SK-N-SH (cell line): ENCODE measurements around the gene PCSK7. TPM values are rescaled to one million over a fixed set of nuclear protein-coding genes. Genes with fewer than 3 reads are reported as not detected.

ENCODE experiments used
- CTCF ChIA-PET: fragments of 300-600, 350-600 bp; formaldehyde crosslinking; extraction: SDS; loops from one replicate; lab custom pipeline; 2021; lab: Yijun Ruan, JAX
- POLR2A ChIA-PET: fragments of 350-600 bp; sonication (Branson Sonifier 250); formaldehyde crosslinking; extraction: SDS; loops from one replicate; lab custom pipeline; 2020; ENCODE audit warnings: antibody characterized with exemption, inconsistent platforms; lab: Yijun Ruan, JAX
- DNase-seq: peaks from one replicate; pipeline ENCODE4 v3.0.0; 2012
- H2AFZ ChIP-seq: fragments of 200-600 bp; sonication (generic); 2 replicates; pipeline ENCODE4 v1.8.1; 2016; ENCODE audit warnings: antibody characterized with exemption, mild to moderate bottlenecking, low read depth
- H3F3A ChIP-seq: fragments of 200-600 bp; sonication (generic); replicated peaks from 2 replicates; pipeline ENCODE3; 2016; ENCODE audit warnings: antibody characterized with exemption, mild to moderate bottlenecking; ENCODE audit not compliant: insufficient read depth
- H3K27ac ChIP-seq, 2 experiments: fragments of 200-500 bp in 1 of 2; fragments of 200-600 bp in 1 of 2; sonication (Bioruptor generic) in 1 of 2; sonication (generic), shearing (Covaris generic) in 1 of 2; 2 replicates each; pipeline versions ENCODE4 v1.5.1 to v1.6.1; 2014 to 2016; ENCODE audit warnings: low read depth in 2 of 2, inconsistent platforms in 1 of 2, low read length in 1 of 2, mild to moderate bottlenecking in 1 of 2, mixed read lengths in 1 of 2
- H3K27me3 ChIP-seq: fragments of 200-600 bp; sonication (generic), shearing (Covaris generic); 2 replicates; pipeline ENCODE4 v1.6.1; 2016; ENCODE audit warnings: mixed run types; ENCODE audit not compliant: insufficient read depth
- H3K36me3 ChIP-seq, 2 experiments: fragments of 200-500 bp in 1 of 2; fragments of 200-600 bp in 1 of 2; sonication (Bioruptor generic) in 1 of 2; sonication (generic) in 1 of 2; replicated peaks in 1 of 2; 2 replicates each; pipeline versions ENCODE3 to v1.5.1; 2014 to 2016; ENCODE audit warnings: low read length in 1 of 2, mild to moderate bottlenecking in 1 of 2; ENCODE audit not compliant: insufficient read depth in 2 of 2, control insufficient read depth in 1 of 2
- H3K4me1 ChIP-seq, 2 experiments: fragments of 200-500 bp in 1 of 2; fragments of 200-600 bp in 1 of 2; sonication (Bioruptor generic) in 1 of 2; sonication (generic), shearing (Covaris generic) in 1 of 2; 2 replicates each; pipeline versions ENCODE4 v1.5.1 to v1.6.1; 2014 to 2016; ENCODE audit warnings: low read depth in 1 of 2, low read length in 1 of 2, mixed run types in 1 of 2; ENCODE audit not compliant: insufficient read depth in 2 of 2, control insufficient read depth in 1 of 2
- H3K4me2 ChIP-seq: fragments of 200-600 bp; sonication (generic), shearing (Covaris generic); 2 replicates; pipeline ENCODE4 v1.6.1; 2017; ENCODE audit warnings: mixed run types
- H3K4me3 ChIP-seq, 2 experiments: fragments of 200-500 bp in 1 of 2; fragments of 200-600 bp in 1 of 2; sonication (Bioruptor generic) in 1 of 2; sonication (generic), shearing (Covaris generic) in 1 of 2; 2 replicates each; pipeline versions ENCODE4 v1.5.1 to v1.8.1; 2014 to 2016; ENCODE audit warnings: low read depth in 2 of 2, inconsistent platforms in 1 of 2, low read length in 1 of 2, mild to moderate bottlenecking in 1 of 2, mixed read lengths in 1 of 2, moderate library complexity in 1 of 2
- H3K79me2 ChIP-seq: fragments of 200-600 bp; sonication (generic); 2 replicates; pipeline ENCODE4 v1.8.1; 2017; ENCODE audit warnings: mild to moderate bottlenecking; ENCODE audit not compliant: insufficient read depth
- H3K9ac ChIP-seq: fragments of 200-600 bp; sonication (generic); 2 replicates; pipeline ENCODE4 v1.6.1; 2017; ENCODE audit warnings: mixed run types
- H3K9me2 ChIP-seq: fragments of 200-600 bp; sonication (generic); 2 replicates; pipeline ENCODE4 v1.6.1; 2017; ENCODE audit warnings: mixed run types
- H3K9me3 ChIP-seq: fragments of 200-600 bp; sonication (generic); 2 replicates; pipeline ENCODE4 v1.6.1; 2017; ENCODE audit warnings: mixed run types, mild to moderate bottlenecking, moderate library complexity
- H4K20me1 ChIP-seq: fragments of 200-600 bp; sonication (generic); 2 replicates; pipeline ENCODE4 v1.6.1; 2017; ENCODE audit warnings: mild to moderate bottlenecking, mixed run types; ENCODE audit not compliant: insufficient read depth
- EZH2phosphoT487 ChIP-seq: fragments of 200-600 bp; sonication (generic); IDR thresholded peaks from 2 replicates; pipeline ENCODE4 v1.6.1; 2017; ENCODE audit warnings: low read depth, mixed run types, mild to moderate bottlenecking, antibody characterized with exemption, moderate library complexity, borderline replicate concordance
- FOSL2 ChIP-seq: IDR thresholded peaks from 2 replicates; pipeline ENCODE4 v1.4.0; 2012; ENCODE audit warnings: low read depth, mild to moderate bottlenecking, moderate library complexity, borderline replicate concordance
- FOXM1 ChIP-seq: IDR thresholded peaks from 2 replicates; pipeline ENCODE4 v1.4.0; 2012; ENCODE audit warnings: low read depth, mild to moderate bottlenecking
- NFIC ChIP-seq: IDR thresholded peaks from 2 replicates; pipeline ENCODE4 v1.4.0; 2012; ENCODE audit warnings: borderline replicate concordance
- RAD21 ChIP-seq: IDR thresholded peaks from 2 replicates; pipeline ENCODE4 v1.6.1; 2012; ENCODE audit warnings: mild to moderate bottlenecking, low read length
- RCOR1 ChIP-seq: fragments of 150-350 bp; IDR thresholded peaks from 2 replicates; pipeline ENCODE4 v1.6.1; 2017; ENCODE audit warnings: antibody characterized with exemption, low read length
- RFX5 ChIP-seq: IDR thresholded peaks from 2 replicates; pipeline ENCODE4 v1.6.1; 2012; ENCODE audit warnings: mild to moderate bottlenecking, improper control_type of control experiment, low read length
- SIN3A ChIP-seq: IDR thresholded peaks from 2 replicates; pipeline ENCODE4 v1.6.1; 2012; ENCODE audit warnings: low read depth, mild to moderate bottlenecking, low read length, moderate library complexity, borderline replicate concordance
- TCF12 ChIP-seq: IDR thresholded peaks from 2 replicates; pipeline ENCODE4 v1.4.0; 2012
- WGBS: methylation state at CpG from one replicate; pipeline ENCODE4 v1.1.6; 2017; ENCODE audit warnings: low lambda C conversion rate; 5-methylcytosine and 5-hydroxymethylcytosine counted together
- polyA plus RNA-seq, 3 experiments: library from polyadenylated mRNA; depleted of rRNA; stranded (reverse); fragments of >200 nt; gene quantifications; 2 replicates each; pipeline ENCODE4 v1.2.3, GENCODE V29; 2012
- TF ChIP-seq, protein P1 (sequence below): fragments of 150-350 bp; IDR thresholded peaks from 2 replicates; pipeline ENCODE4 v1.6.1; 2017; ENCODE audit warnings: antibody characterized with exemption, low read length, low read depth, borderline replicate concordance
- TF ChIP-seq, protein P2 (sequence below): fragments of 150-350 bp; IDR thresholded peaks from 2 replicates; pipeline ENCODE4 v1.6.1; 2016; ENCODE audit warnings: mild to moderate bottlenecking, low read depth, low read length

The PCSK7 gene
- polyA plus RNA-seq, 1 of the 3 experiments (the other 2 are of a cell fraction), result 49.7 TPM

DNA sequence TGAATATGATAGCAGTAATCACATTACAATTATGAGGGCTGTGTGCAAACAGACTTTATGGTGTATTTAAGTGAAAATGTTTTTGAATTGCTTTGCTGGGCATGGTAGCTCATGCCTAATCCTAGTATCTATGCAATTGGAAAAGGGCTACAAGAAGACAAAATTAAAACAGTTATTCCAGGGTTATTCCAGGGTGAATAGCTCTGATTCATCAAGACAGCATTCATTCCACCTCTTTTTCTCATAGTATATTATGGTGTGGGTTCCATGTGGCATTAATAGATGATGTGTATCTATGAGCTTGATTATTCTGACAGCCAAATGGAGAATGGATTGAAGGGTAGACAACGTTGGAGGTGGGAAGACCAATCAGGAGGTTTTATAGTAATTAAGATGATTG lies 65.4 kb downstream of the PCSK7 start:
- no peak overlapping the region for H3K9ac ChIP-seq
- no peak overlapping the region; a peak in 1 of 4 replicates for H3K27ac ChIP-seq
- WGBS, result 48% methylated on average over 1 of the region's 1 CpG
- peaks cover 34% of the 10 kb centered on the region for H4K20me1 ChIP-seq
- DNase-seq, result no peak
- no peaks in the 10 kb centered on the region for H3K27me3 ChIP-seq
- no peaks in the 10 kb centered on the region for H3K9me2 ChIP-seq
- CTCF ChIA-PET, result interaction anchor here (0.8 to 1.8 kb wide), 4 partner anchors 13 to 66 kb away, joined by 3 to 5 read pairs (median 3); partner anchors contain the start of genes PCSK7, RNF214 and SIDT2
- no peak for TF ChIP-seq TCF12
- H3K9me3 ChIP-seq, result no peaks in the 10 kb centered on the region
- no peak overlapping the region for H3K4me3 ChIP-seq
- no peak overlapping the region for H2AFZ ChIP-seq
- peaks cover 82% of the 10 kb centered on the region for H3K79me2 ChIP-seq
- H3F3A ChIP-seq, result peaks cover 20% of the 10 kb centered on the region
- H3K36me3 ChIP-seq, result peaks cover 76 to 77% of the 10 kb centered on the region in 2 experiments
- no peak overlapping the region for H3K4me2 ChIP-seq
- POLR2A ChIA-PET, result interaction anchor here (0.7 to 0.8 kb wide), 2 partner anchors 22 to 23 kb away, joined by 3 to 4 read pairs; partner anchors contain the start of gene PAFAH1B2
- peaks cover 0 to 3% of the 10 kb centered on the region in 2 experiments; a peak in 2 of 4 replicates for H3K4me1 ChIP-seq

DNA sequence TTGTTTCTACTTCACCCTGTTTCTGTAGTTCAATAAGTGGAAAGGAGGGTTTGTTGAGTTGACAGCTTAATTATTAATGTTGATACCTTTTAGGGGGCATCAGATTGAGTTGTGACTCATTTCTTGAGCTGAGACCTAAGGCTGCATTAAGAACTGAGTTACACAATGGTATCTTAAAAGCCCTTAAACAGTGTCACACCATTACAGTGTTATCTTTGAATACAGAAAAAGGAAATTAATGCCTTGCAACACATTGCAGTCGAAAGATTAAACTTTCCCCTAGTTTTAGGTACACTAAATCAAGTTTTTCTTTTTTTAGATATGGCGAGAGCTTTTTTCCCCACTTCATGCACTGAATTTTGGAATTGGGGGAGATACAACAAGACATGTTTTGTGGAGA lies 71.0 kb downstream of the PCSK7 start:
- 95% methylated on average over 2 of the region's 2 CpGs for WGBS
- no peak for DNase-seq
- H2AFZ ChIP-seq, result no peak overlapping the region
- peaks cover 63% of the 10 kb centered on the region for H4K20me1 ChIP-seq
- ChIA-PET POLR2A (no interaction called here), CTCF (interaction anchor here (0.9 to 1.6 kb wide), 3 partner anchors 55 to 71 kb away, joined by 3 to 5 read pairs (median 3); partner anchors contain the start of gene PCSK7)
- H3K4me1 ChIP-seq, result peaks cover 0 to 3% of the 10 kb centered on the region in 2 experiments; a peak in 2 of 4 replicates
- peaks cover 10% of the 10 kb centered on the region for H3F3A ChIP-seq
- peaks cover 97% of the 10 kb centered on the region for H3K79me2 ChIP-seq
- no peak overlapping the region for H3K9ac ChIP-seq
- no peak overlapping the region for H3K27ac ChIP-seq
- no peak overlapping the region for H3K4me2 ChIP-seq
- no peaks in the 10 kb centered on the region for H3K27me3 ChIP-seq
- no peak overlapping the region for H3K4me3 ChIP-seq
- no peaks in the 10 kb centered on the region for H3K9me3 ChIP-seq
- TF ChIP-seq FOXM1, result no peak
- TF ChIP-seq, protein P1, sequence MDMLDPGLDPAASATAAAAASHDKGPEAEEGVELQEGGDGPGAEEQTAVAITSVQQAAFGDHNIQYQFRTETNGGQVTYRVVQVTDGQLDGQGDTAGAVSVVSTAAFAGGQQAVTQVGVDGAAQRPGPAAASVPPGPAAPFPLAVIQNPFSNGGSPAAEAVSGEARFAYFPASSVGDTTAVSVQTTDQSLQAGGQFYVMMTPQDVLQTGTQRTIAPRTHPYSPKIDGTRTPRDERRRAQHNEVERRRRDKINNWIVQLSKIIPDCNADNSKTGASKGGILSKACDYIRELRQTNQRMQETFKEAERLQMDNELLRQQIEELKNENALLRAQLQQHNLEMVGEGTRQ, result no peak
- TF ChIP-seq, protein P2, sequence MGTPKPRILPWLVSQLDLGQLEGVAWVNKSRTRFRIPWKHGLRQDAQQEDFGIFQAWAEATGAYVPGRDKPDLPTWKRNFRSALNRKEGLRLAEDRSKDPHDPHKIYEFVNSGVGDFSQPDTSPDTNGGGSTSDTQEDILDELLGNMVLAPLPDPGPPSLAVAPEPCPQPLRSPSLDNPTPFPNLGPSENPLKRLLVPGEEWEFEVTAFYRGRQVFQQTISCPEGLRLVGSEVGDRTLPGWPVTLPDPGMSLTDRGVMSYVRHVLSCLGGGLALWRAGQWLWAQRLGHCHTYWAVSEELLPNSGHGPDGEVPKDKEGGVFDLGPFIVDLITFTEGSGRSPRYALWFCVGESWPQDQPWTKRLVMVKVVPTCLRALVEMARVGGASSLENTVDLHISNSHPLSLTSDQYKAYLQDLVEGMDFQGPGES, result no peak
- TF ChIP-seq NFIC, result no peak
- TF ChIP-seq SIN3A, result no peak
- TF ChIP-seq EZH2phosphoT487, result no peak
- no peak for TF ChIP-seq RCOR1
- peaks cover 29 to 68% of the 10 kb centered on the region in 2 experiments for H3K36me3 ChIP-seq
- no peaks in the 10 kb centered on the region for H3K9me2 ChIP-seq

DNA sequence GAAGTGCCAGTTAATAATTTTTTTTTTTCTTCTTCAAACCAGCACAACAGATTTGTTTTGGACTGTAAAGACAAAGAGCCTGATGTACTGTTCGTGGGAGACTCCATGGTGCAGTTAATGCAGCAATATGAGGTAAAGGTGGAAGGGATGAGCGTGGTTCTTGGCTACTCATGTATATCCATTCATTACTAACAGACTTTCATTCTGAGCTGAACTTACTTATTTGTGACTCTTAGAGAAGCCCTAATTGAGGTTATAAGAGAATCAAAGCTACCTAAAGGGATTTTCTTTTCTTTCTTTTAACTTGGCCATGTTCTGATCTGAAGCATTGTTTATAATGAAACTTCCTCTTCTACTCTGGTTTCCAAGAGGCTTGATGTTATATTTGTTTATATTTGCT lies 72.0 kb downstream of the PCSK7 start:
- Histone ChIP-seq H3K36me3 (peaks cover 24 to 71% of the 10 kb centered on the region in 2 experiments), H3K27me3 (no peaks in the 10 kb centered on the region), H3F3A (peaks cover 10% of the 10 kb centered on the region), H3K9me2 (no peaks in the 10 kb centered on the region), H3K27ac (no peak overlapping the region), H3K79me2 (peaks cover 99% of the 10 kb centered on the region), H3K9me3 (no peaks in the 10 kb centered on the region), H2AFZ (no peak overlapping the region), H3K4me1 (peaks cover 0 to 3% of the 10 kb centered on the region in 2 experiments; a peak in 2 of 4 replicates), H4K20me1 (peaks cover 69% of the 10 kb centered on the region), H3K4me2 (no peak overlapping the region), H3K4me3 (no peak overlapping the region), H3K9ac (no peak overlapping the region)
- 97% methylated on average over 2 of the region's 2 CpGs for WGBS
- POLR2A ChIA-PET, result no interaction called here
- TF ChIP-seq RFX5 (no peak), RCOR1 (no peak), RAD21 (no peak), EZH2phosphoT487 (no peak), FOSL2 (no peak)
- no peak for DNase-seq
- CTCF ChIA-PET, result interaction anchor here (0.9 to 1.6 kb wide), 3 partner anchors 54 to 72 kb away, joined by 3 to 5 read pairs (median 3); partner anchors contain the start of gene PCSK7
